Neural cell (in vitro differentiated cells): ENCODE results near the gene ULK3. TPM values are rescaled to one million over a fixed set of nuclear protein-coding genes. Genes with fewer than 3 reads are reported as not detected.

Experiments
- H2AFZ ChIP-seq: fragments of 200-600, 300-800 bp; sonication (generic), shearing (Covaris generic); 2 replicates; pipeline ENCODE4 v1.6.0; 2014; ENCODE audit warnings: low read depth, mild to moderate bottlenecking, antibody characterized with exemption, low read length, moderate library complexity
- H3F3A ChIP-seq: fragments of 200-600 bp; shearing (Covaris generic); 2 replicates; pipeline ENCODE4 v1.6.1; 2016; ENCODE audit warnings: mild to moderate bottlenecking, moderate library complexity, mixed read lengths, antibody characterized with exemption, low read length; ENCODE audit not compliant: insufficient read depth, poor library complexity, severe bottlenecking
- H3K27ac ChIP-seq: fragments of 200-600, 300-800 bp; sonication (generic), shearing (Covaris generic); 2 replicates; pipeline ENCODE4 v1.5.1; 2014; ENCODE audit warnings: mild to moderate bottlenecking, low read length, moderate library complexity
- H3K27me3 ChIP-seq: fragments of 300-800, 200-600 bp; sonication (generic), shearing (Covaris generic); 2 replicates; pipeline ENCODE4 v1.6.0; 2014; ENCODE audit warnings: mild to moderate bottlenecking, low read depth, low read length, moderate library complexity; ENCODE audit not compliant: insufficient read depth
- H3K36me3 ChIP-seq: fragments of 300-800, 200-600 bp; sonication (generic), shearing (Covaris generic); 2 replicates; pipeline ENCODE4 v1.5.1; 2014; ENCODE audit warnings: mild to moderate bottlenecking, antibody characterized with exemption, low read length, moderate library complexity; ENCODE audit not compliant: insufficient read depth
- H3K4me2 ChIP-seq: fragments of 300-800, 200-600 bp; sonication (generic), shearing (Covaris generic); 2 replicates; pipeline ENCODE4 v1.6.0; 2014; ENCODE audit warnings: mild to moderate bottlenecking, low read length
- H3K4me3 ChIP-seq: fragments of 300-800, 200-600 bp; sonication (generic), shearing (Covaris generic); 2 replicates; pipeline ENCODE4 v1.5.1; 2014; ENCODE audit warnings: mild to moderate bottlenecking, low read length, moderate library complexity
- H3K79me2 ChIP-seq: fragments of 200-600 bp; shearing (Covaris generic); replicated peaks from 2 replicates; pipeline ENCODE4 v1.6.0; 2014; ENCODE audit warnings: mild to moderate bottlenecking, low read length, moderate library complexity; ENCODE audit not compliant: insufficient read depth
- H3K9ac ChIP-seq: fragments of 300-800, 200-600 bp; sonication (generic), shearing (Covaris generic); 2 replicates; pipeline ENCODE4 v1.6.1; 2016; ENCODE audit warnings: mild to moderate bottlenecking, low read length, mixed read lengths
- H3K9me2 ChIP-seq: fragments of 200-600 bp; shearing (Covaris generic); 2 replicates; pipeline ENCODE4 v1.6.1; 2016; ENCODE audit warnings: mild to moderate bottlenecking, low read length, mixed read lengths; ENCODE audit not compliant: insufficient read depth
- H3K9me3 ChIP-seq: fragments of 200-600, 300-800 bp; sonication (generic), shearing (Covaris generic); 2 replicates; pipeline ENCODE4 v1.6.1; 2016; ENCODE audit warnings: mild to moderate bottlenecking, mixed run types, low read length, moderate library complexity, mixed read lengths
- H4K20me1 ChIP-seq: fragments of 200-600 bp; shearing (Covaris generic); 2 replicates; pipeline ENCODE4 v1.6.1; 2016; ENCODE audit warnings: mild to moderate bottlenecking, mixed run types; ENCODE audit not compliant: insufficient read depth
- EP300 ChIP-seq: fragments of 450-650 bp; conservative IDR thresholded peaks from 2 replicates; pipeline ENCODE4 v1.6.1; 2014; ENCODE audit warnings: antibody characterized with exemption, mild to moderate bottlenecking, moderate library complexity; ENCODE audit not compliant: poor library complexity, severe bottlenecking
- MXI1 ChIP-seq: fragments of 450-650 bp; conservative IDR thresholded peaks from 2 replicates; pipeline ENCODE4 v1.6.1; 2014; ENCODE audit warnings: antibody characterized with exemption, mild to moderate bottlenecking; ENCODE audit not compliant: poor library complexity, severe bottlenecking
- POLR2AphosphoS5 ChIP-seq: IDR thresholded peaks from 2 replicates; pipeline ENCODE4 v1.6.1; 2012
- RAD21 ChIP-seq: fragments of 450-650 bp; conservative IDR thresholded peaks from 2 replicates; pipeline ENCODE4 v1.6.1; 2014; ENCODE audit warnings: antibody characterized with exemption, mild to moderate bottlenecking, moderate library complexity
- SMC3 ChIP-seq: fragments of 450-650 bp; conservative IDR thresholded peaks from 2 replicates; pipeline ENCODE4 v1.6.1; 2014; ENCODE audit warnings: antibody characterized with exemption, mild to moderate bottlenecking, moderate library complexity; ENCODE audit not compliant: poor library complexity
- TAF1 ChIP-seq: IDR thresholded peaks from 2 replicates; pipeline ENCODE4 v1.6.1; 2012; ENCODE audit warnings: low read depth
- polyA plus RNA-seq: library from polyadenylated mRNA; depleted of rRNA; stranded (reverse); fragments of >200 nt; gene quantifications from 2 replicates; pipeline ENCODE4 v1.2.3, GENCODE V29; 2014
- TF ChIP-seq, protein P1 (sequence below): IDR thresholded peaks from 2 replicates; pipeline ENCODE4 v1.6.1; 2012; ENCODE audit warnings: borderline replicate concordance
- TF ChIP-seq, protein P2 (sequence below): fragments of 450-650 bp; IDR thresholded peaks from 2 replicates; pipeline ENCODE4 v1.5.1; 2014; ENCODE audit warnings: antibody characterized with exemption, mild to moderate bottlenecking, moderate library complexity; ENCODE audit not compliant: poor library complexity, severe bottlenecking

ULK3 gene
- polyA plus RNA-seq, 1 donor from 2014 or later, result 193 TPM

DNA sequence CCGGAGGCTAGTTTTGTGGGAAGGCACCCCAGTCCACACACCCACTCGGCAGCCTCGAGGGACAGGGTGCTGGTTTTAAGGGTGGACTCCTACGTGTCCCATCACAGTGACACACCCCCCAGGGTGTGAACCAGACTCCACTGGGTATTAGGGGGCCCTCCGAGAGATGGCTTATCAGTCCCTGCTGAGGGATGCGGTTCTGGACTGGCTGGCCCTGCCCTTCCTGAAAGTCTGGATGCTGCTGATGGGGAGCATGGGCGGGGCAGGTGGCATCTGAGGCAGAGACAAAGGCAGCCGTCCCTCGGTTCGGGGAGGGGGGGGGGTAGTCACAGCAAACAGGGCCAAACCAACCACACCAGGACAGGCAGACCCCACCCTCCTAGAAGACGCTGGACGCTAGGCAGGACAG is 939 bp upstream of the ULK3 start:
- Histone ChIP-seq H3K9me2 (no peaks in the 10 kb centered on the region), H3K9me3 (no peaks in the 10 kb centered on the region), H3K27ac (no peak overlapping the region), H3F3A (no peaks in the 10 kb centered on the region), H4K20me1 (no peaks in the 10 kb centered on the region), H3K36me3 (no peaks in the 10 kb centered on the region), H3K27me3 (no peaks in the 10 kb centered on the region), H3K9ac (peak overlapping the region; percentile 61), H3K4me2 (no peak overlapping the region), H3K4me3 (peak overlapping the region; percentile 99), H3K79me2 (no peaks in the 10 kb centered on the region), H2AFZ (no peak overlapping the region)
- TF ChIP-seq POLR2AphosphoS5, result no peak
- TF ChIP-seq EP300, result no peak
- TF ChIP-seq SMC3, result no peak
- TF ChIP-seq MXI1, result no peak
- TF ChIP-seq, protein P1, sequence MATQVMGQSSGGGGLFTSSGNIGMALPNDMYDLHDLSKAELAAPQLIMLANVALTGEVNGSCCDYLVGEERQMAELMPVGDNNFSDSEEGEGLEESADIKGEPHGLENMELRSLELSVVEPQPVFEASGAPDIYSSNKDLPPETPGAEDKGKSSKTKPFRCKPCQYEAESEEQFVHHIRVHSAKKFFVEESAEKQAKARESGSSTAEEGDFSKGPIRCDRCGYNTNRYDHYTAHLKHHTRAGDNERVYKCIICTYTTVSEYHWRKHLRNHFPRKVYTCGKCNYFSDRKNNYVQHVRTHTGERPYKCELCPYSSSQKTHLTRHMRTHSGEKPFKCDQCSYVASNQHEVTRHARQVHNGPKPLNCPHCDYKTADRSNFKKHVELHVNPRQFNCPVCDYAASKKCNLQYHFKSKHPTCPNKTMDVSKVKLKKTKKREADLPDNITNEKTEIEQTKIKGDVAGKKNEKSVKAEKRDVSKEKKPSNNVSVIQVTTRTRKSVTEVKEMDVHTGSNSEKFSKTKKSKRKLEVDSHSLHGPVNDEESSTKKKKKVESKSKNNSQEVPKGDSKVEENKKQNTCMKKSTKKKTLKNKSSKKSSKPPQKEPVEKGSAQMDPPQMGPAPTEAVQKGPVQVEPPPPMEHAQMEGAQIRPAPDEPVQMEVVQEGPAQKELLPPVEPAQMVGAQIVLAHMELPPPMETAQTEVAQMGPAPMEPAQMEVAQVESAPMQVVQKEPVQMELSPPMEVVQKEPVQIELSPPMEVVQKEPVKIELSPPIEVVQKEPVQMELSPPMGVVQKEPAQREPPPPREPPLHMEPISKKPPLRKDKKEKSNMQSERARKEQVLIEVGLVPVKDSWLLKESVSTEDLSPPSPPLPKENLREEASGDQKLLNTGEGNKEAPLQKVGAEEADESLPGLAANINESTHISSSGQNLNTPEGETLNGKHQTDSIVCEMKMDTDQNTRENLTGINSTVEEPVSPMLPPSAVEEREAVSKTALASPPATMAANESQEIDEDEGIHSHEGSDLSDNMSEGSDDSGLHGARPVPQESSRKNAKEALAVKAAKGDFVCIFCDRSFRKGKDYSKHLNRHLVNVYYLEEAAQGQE, result no peak
- no peak for TF ChIP-seq RAD21
- no peak for TF ChIP-seq TAF1

DNA sequence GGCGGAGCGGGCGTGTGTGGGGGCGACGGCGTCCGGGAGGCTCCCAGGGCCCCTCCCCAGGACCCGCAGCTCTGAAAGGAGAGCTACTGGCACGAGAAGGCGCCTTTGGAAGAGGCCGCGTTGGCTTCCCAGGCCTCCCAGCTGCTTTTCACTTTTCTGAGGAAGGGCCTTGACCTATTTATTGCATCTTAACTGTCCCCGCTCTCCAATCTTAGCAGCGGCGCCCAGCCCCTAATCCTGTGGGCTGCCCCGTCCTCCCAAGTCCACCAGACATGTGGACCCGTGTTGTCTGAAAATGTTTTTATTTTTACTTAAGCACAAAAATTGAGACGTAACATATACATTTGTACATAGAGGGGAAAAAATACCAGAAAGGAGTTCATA is 481 bp upstream of the ULK3 start:
- H3K27ac ChIP-seq, result peak overlapping the region; percentile 50
- H3K4me2 ChIP-seq, result peak overlapping the region; percentile 52
- H3F3A ChIP-seq, result no peaks in the 10 kb centered on the region
- H3K79me2 ChIP-seq, result no peaks in the 10 kb centered on the region
- H3K36me3 ChIP-seq, result no peaks in the 10 kb centered on the region
- H3K9me2 ChIP-seq, result no peaks in the 10 kb centered on the region
- H3K27me3 ChIP-seq, result no peaks in the 10 kb centered on the region
- peak overlapping the region; percentile 99 for H3K4me3 ChIP-seq
- H3K9ac ChIP-seq, result peak overlapping the region; percentile 61
- TF ChIP-seq, protein P2, sequence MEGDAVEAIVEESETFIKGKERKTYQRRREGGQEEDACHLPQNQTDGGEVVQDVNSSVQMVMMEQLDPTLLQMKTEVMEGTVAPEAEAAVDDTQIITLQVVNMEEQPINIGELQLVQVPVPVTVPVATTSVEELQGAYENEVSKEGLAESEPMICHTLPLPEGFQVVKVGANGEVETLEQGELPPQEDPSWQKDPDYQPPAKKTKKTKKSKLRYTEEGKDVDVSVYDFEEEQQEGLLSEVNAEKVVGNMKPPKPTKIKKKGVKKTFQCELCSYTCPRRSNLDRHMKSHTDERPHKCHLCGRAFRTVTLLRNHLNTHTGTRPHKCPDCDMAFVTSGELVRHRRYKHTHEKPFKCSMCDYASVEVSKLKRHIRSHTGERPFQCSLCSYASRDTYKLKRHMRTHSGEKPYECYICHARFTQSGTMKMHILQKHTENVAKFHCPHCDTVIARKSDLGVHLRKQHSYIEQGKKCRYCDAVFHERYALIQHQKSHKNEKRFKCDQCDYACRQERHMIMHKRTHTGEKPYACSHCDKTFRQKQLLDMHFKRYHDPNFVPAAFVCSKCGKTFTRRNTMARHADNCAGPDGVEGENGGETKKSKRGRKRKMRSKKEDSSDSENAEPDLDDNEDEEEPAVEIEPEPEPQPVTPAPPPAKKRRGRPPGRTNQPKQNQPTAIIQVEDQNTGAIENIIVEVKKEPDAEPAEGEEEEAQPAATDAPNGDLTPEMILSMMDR, result no peak
- TF ChIP-seq, protein P1, result no peak
- TF ChIP-seq TAF1 (no peak), MXI1 (no peak), EP300 (no peak), RAD21 (no peak), POLR2AphosphoS5 (no peak)
- no peaks in the 10 kb centered on the region for H3K9me3 ChIP-seq
- H4K20me1 ChIP-seq, result no peaks in the 10 kb centered on the region
- peak overlapping the region; percentile 40 for H2AFZ ChIP-seq
